IMR-90 (cell line): Measurements from ENCODE around the gene KPTN. TPM values are rescaled to one million over a fixed set of nuclear protein-coding genes. Genes with fewer than 3 reads are reported as not detected.

Experiments used
- ATAC-seq: fragments of 200-7000 bp; cut with Tn5 transposase; 2 replicates; pipeline ENCODE4 v1.9.1; 2020; ENCODE audit warnings: low read depth, mild to moderate bottlenecking, moderate library complexity
- BruUV-seq: library from RNA; stranded (reverse); fragments of 400-500 nt; replicated peaks from 2 replicates; lab custom pipeline; 2021; lab: Mats Ljungman, UMichigan
- CTCF ChIA-PET: fragments of 300-600 bp; formaldehyde crosslinking; extraction: SDS; loops from one replicate; lab custom pipeline; 2021; ENCODE audit warnings: antibody characterized with exemption; lab: Yijun Ruan, JAX
- POLR2A ChIA-PET: fragments of 300-600 bp; sonication (Branson Sonifier 250); formaldehyde crosslinking; loops from one replicate; lab custom pipeline; 2022; ENCODE audit warnings: antibody characterized with exemption; ENCODE audit not compliant: unreplicated experiment; lab: Charles Lee
- DNase-seq: peaks from one replicate; pipeline ENCODE4 v3.0.0; 2013
- H2AFZ ChIP-seq: replicated peaks from 2 replicates; pipeline ENCODE3; 2013; ENCODE audit warnings: low read length, mild to moderate bottlenecking; ENCODE audit not compliant: poor library complexity
- H2AK5ac ChIP-seq: 2 replicates; pipeline ENCODE4 v1.6.1; 2013; ENCODE audit warnings: low read depth, low read length, inconsistent platforms
- H2AK9ac ChIP-seq: replicated peaks from 2 replicates; pipeline ENCODE3; 2013; ENCODE audit warnings: mild to moderate bottlenecking, low read depth, low read length, moderate library complexity; ENCODE audit not compliant: poor library complexity
- H2BK120ac ChIP-seq: 2 replicates; pipeline ENCODE4 v1.6.1; 2013; ENCODE audit warnings: low read depth, low read length, inconsistent platforms
- H2BK15ac ChIP-seq: 3 replicates; pipeline ENCODE4 v1.6.1; 2013; ENCODE audit warnings: low read depth, low read length, inconsistent platforms
- H2BK20ac ChIP-seq: 2 replicates; pipeline ENCODE4 v1.6.1; 2013; ENCODE audit warnings: low read depth, mild to moderate bottlenecking, inconsistent platforms, low read length, moderate library complexity
- H2BK5ac ChIP-seq: 2 replicates; pipeline ENCODE4 v1.6.1; 2013; ENCODE audit warnings: mild to moderate bottlenecking, low read depth, low read length, inconsistent platforms; ENCODE audit not compliant: poor library complexity, severe bottlenecking
- H3K14ac ChIP-seq: replicated peaks from 2 replicates; pipeline ENCODE4 v1.6.1; 2013; ENCODE audit warnings: low read depth, low read length, inconsistent platforms
- H3K18ac ChIP-seq: 2 replicates; pipeline ENCODE4 v1.6.1; 2013; ENCODE audit warnings: low read depth, low read length, control low read depth
- H3K23ac ChIP-seq: 2 replicates; pipeline ENCODE4 v1.6.1; 2013; ENCODE audit warnings: low read depth, low read length, inconsistent platforms
- H3K27ac ChIP-seq: 2 replicates; pipeline ENCODE4 v1.5.1; 2013; ENCODE audit warnings: mild to moderate bottlenecking, control low read depth, low read length; ENCODE audit not compliant: insufficient read depth
- H3K27me3 ChIP-seq: 2 replicates; pipeline ENCODE4 v1.6.1; 2013; ENCODE audit warnings: low read length; ENCODE audit not compliant: control insufficient read depth, insufficient read depth
- H3K36me3 ChIP-seq: 2 replicates; pipeline ENCODE4 v1.6.1; 2013; ENCODE audit warnings: low read length, mixed read lengths; ENCODE audit not compliant: control insufficient read depth, insufficient read depth
- H3K4ac ChIP-seq: 2 replicates; pipeline ENCODE4 v1.6.1; 2013; ENCODE audit warnings: low read depth, low read length, inconsistent platforms
- H3K4me1 ChIP-seq: 2 replicates; pipeline ENCODE4 v1.6.1; 2013; ENCODE audit warnings: low read length, mixed read lengths; ENCODE audit not compliant: control insufficient read depth, insufficient read depth
- H3K4me2 ChIP-seq: 2 replicates; pipeline ENCODE4 v1.6.1; 2013; ENCODE audit warnings: low read depth, mild to moderate bottlenecking, control low read depth, low read length, moderate library complexity
- H3K4me3 ChIP-seq: 2 replicates; pipeline ENCODE4 v1.5.1; 2013; ENCODE audit warnings: low read depth, mild to moderate bottlenecking, control low read depth, low read length, moderate library complexity; ENCODE audit not compliant: insufficient read depth
- H3K56ac ChIP-seq: 2 replicates; pipeline ENCODE4 v1.6.1; 2013; ENCODE audit warnings: low read length, inconsistent platforms; ENCODE audit not compliant: insufficient read depth; ENCODE audit errors: extremely low read depth
- H3K79me1 ChIP-seq, 2 experiments: 2 replicates each; pipeline ENCODE4 v1.6.1; 2013; ENCODE audit warnings: low read length in 2 of 2, inconsistent platforms in 1 of 2, low read depth in 1 of 2
- H3K9ac ChIP-seq: 2 replicates; pipeline ENCODE4 v1.6.1; 2013; ENCODE audit warnings: low read depth, low read length, control low read depth
- H3K9me1 ChIP-seq: 2 replicates; pipeline ENCODE4 v1.6.1; 2013; ENCODE audit warnings: low read length, inconsistent platforms; ENCODE audit not compliant: insufficient read depth
- H3K9me3 ChIP-seq: 2 replicates; pipeline ENCODE4 v1.6.1; 2013; ENCODE audit warnings: low read length; ENCODE audit not compliant: control insufficient read depth, insufficient read depth
- H4K20me1 ChIP-seq: 2 replicates; pipeline ENCODE4 v1.6.1; 2013; ENCODE audit warnings: low read length, inconsistent platforms; ENCODE audit not compliant: insufficient read depth
- H4K5ac ChIP-seq: 2 replicates; pipeline ENCODE4 v1.6.1; 2013; ENCODE audit warnings: mild to moderate bottlenecking, low read depth, low read length, control low read depth
- H4K8ac ChIP-seq, 2 experiments: 2 replicates each; pipeline ENCODE4 v1.6.1; 2013; ENCODE audit warnings: low read depth in 2 of 2, low read length in 2 of 2, control low read depth in 1 of 2, inconsistent platforms in 1 of 2
- H4K91ac ChIP-seq: 2 replicates; pipeline ENCODE4 v1.6.1; 2013; ENCODE audit warnings: low read depth, low read length, inconsistent platforms; ENCODE audit not compliant: insufficient read depth
- BHLHE40 ChIP-seq: fragments of 150-350 bp; IDR thresholded peaks from 2 replicates; pipeline ENCODE4 v1.6.1; 2016; ENCODE audit warnings: mild to moderate bottlenecking, low read depth, low read length
- CEBPB ChIP-seq: IDR thresholded peaks from 2 replicates; pipeline ENCODE4 v1.6.1; 2012; ENCODE audit warnings: low read depth, low read length, improper control_type of control experiment
- CHD1 ChIP-seq: IDR thresholded peaks from 2 replicates; pipeline ENCODE4 v1.6.1; 2012; ENCODE audit warnings: low read depth, low read length, improper control_type of control experiment
- CTCF ChIP-seq: conservative IDR thresholded peaks from 2 replicates; pipeline ENCODE4 v1.5.1; 2012; ENCODE audit warnings: mild to moderate bottlenecking, low read depth, low read length, improper control_type of control experiment
- ELK1 ChIP-seq: fragments of 150-350 bp; IDR thresholded peaks from 2 replicates; pipeline ENCODE4 v1.6.1; 2016; ENCODE audit warnings: low read depth, mild to moderate bottlenecking, low read length, moderate library complexity, borderline replicate concordance
- FOS ChIP-seq: fragments of 150-350 bp; IDR thresholded peaks from 2 replicates; pipeline ENCODE4 v1.6.1; 2016; ENCODE audit warnings: low read depth, low read length
- MAFK ChIP-seq: IDR thresholded peaks from 2 replicates; pipeline ENCODE4 v1.6.1; 2012; ENCODE audit warnings: low read depth, low read length, improper control_type of control experiment
- MAZ ChIP-seq: IDR thresholded peaks from 2 replicates; pipeline ENCODE4 v1.6.1; 2012; ENCODE audit warnings: low read depth, mild to moderate bottlenecking, low read length, improper control_type of control experiment, moderate library complexity, borderline replicate concordance
- MXI1 ChIP-seq: IDR thresholded peaks from 2 replicates; pipeline ENCODE4 v1.6.1; 2012; ENCODE audit warnings: low read depth, mild to moderate bottlenecking, low read length, moderate library complexity, borderline replicate concordance
- NFE2L2 ChIP-seq: fragments of 150-350 bp; IDR thresholded peaks from 2 replicates; pipeline ENCODE4 v1.6.1; 2016; ENCODE audit warnings: low read depth, mild to moderate bottlenecking, low read length
- POLR2A ChIP-seq: IDR thresholded peaks from 2 replicates; pipeline ENCODE4 v1.6.1; 2012; ENCODE audit warnings: mild to moderate bottlenecking, low read depth, low read length
- RAD21 ChIP-seq: IDR thresholded peaks from 2 replicates; pipeline ENCODE4 v1.6.1; 2012; ENCODE audit warnings: low read length, improper control_type of control experiment
- RCOR1 ChIP-seq: IDR thresholded peaks from 2 replicates; pipeline ENCODE4 v1.6.1; 2012; ENCODE audit warnings: mild to moderate bottlenecking, low read length, improper control_type of control experiment; ENCODE audit not compliant: insufficient replicate concordance
- RFX5 ChIP-seq: IDR thresholded peaks from 2 replicates; pipeline ENCODE4 v1.8.0; 2012; ENCODE audit warnings: low read depth, mild to moderate bottlenecking, low read length, moderate library complexity
- SMC3 ChIP-seq: fragments of 150-350 bp; IDR thresholded peaks from 2 replicates; pipeline ENCODE4 v1.6.1; 2016; ENCODE audit warnings: low read depth, mild to moderate bottlenecking, antibody characterized with exemption, low read length, moderate library complexity
- USF2 ChIP-seq: fragments of 150-350 bp; IDR thresholded peaks from 2 replicates; pipeline ENCODE4 v1.6.1; 2017; ENCODE audit warnings: mild to moderate bottlenecking, antibody characterized with exemption, low read length, low read depth
- WGBS, 2 experiments: methylation state at CpG; one replicate each; pipeline versions ENCODE4 v1.1.5 to v1.1.7; 2013; ENCODE audit warnings: missing lambda C conversion rate in 2 of 2; ENCODE audit not compliant: insufficient read length in 1 of 2; ENCODE audit errors: extremely low coverage in 2 of 2; 5-methylcytosine and 5-hydroxymethylcytosine counted together
- dilution Hi-C: fragments of 300-500 bp; cut with HindIII; formaldehyde crosslinking; loops from one replicate; pipeline ENCODE4 v1.14.3; 2018; ENCODE audit warnings: low sequenced_read_pairs; ENCODE audit not compliant: unreplicated experiment
- in situ Hi-C: fragments of 300-500 bp; cut with MboI; formaldehyde crosslinking; loops from 3 replicates; pipeline ENCODE4 v1.14.3; 2019; ENCODE audit warnings: low sequenced_read_pairs, inconsistent platforms, mixed read lengths
- intact Hi-C: fragments of 100-400 bp; cut with micrococcal nuclease; formaldehyde crosslinking; loops from 2 replicates; pipeline ENCODE4 v1.10.0; 2022
- polyA plus RNA-seq, 3 experiments: library from polyadenylated mRNA; depleted of rRNA; stranded (reverse); fragments of >200 nt; gene quantifications; 2 replicates each; pipeline ENCODE4 v1.2.3, GENCODE V29; 2012; ENCODE audit warnings: low replicate concordance in 1 of 3
- total RNA-seq: library from RNA; depleted of rRNA; stranded (reverse); fragments of >200 nt; gene quantifications from 2 replicates; pipeline ENCODE4 v1.2.3, GENCODE V29; 2012

Gene KPTN
- total and polyA plus RNA-seq, 2 of the 4 experiments (the other 2 are of a cell fraction) = 4.1 to 15.4 TPM

- intact Hi-C loops (no loop called here), in situ Hi-C loops (no loop called here), dilution Hi-C loops (no loop called here)
- Histone ChIP-seq H3K4me2 (no peak overlapping the region), H3K27ac (no peak overlapping the region), H3K14ac (no peak overlapping the region), H3K4me1 (no peaks in the 10 kb centered on the region), H4K20me1 (no peaks in the 10 kb centered on the region; the same call in 1 of the 2 replicates), H3K36me3 (no peaks in the 10 kb centered on the region), H4K5ac (no peak overlapping the region), H3K4me3 (no peak overlapping the region), H2BK120ac (no peak overlapping the region), H3K4ac (no peak overlapping the region), H3K56ac (no peak overlapping the region), H2AFZ (no peak overlapping the region), H4K8ac (no peak overlapping the region), H2BK15ac (no peak overlapping the region), H2AK9ac (no peak overlapping the region), H3K9me3 (no peaks in the 10 kb centered on the region), H2BK5ac (no peak overlapping the region), H3K79me1 (no peaks in the 10 kb centered on the region), H2BK20ac (no peak overlapping the region), H3K27me3 (peaks cover 37% of the 10 kb centered on the region), H4K91ac (no peak overlapping the region), H2AK5ac (no peak overlapping the region), H3K9ac (no peak overlapping the region), H3K9me1 (no peaks in the 10 kb centered on the region), H3K18ac (no peak overlapping the region), H3K23ac (no peak overlapping the region)
- ChIA-PET CTCF (interaction anchor here (2.1 kb wide), 1 partner anchor 10 kb away, joined by 12 read pairs; the partner anchor contains the start of gene KPTN), POLR2A (no interaction called here)
- BruUV-seq = no TSS peak
- ATAC-seq (no peak), DNase-seq (no peak)
- 70% methylated on average over 2 of the region's 10 CpGs; no CpG with 5 or more reads in 1 of the 2 experiments for WGBS, 2 experiments
- TF ChIP-seq ELK1 (no peak), POLR2A (no peak), RCOR1 (no peak), BHLHE40 (no peak), CHD1 (no peak), MXI1 (no peak), CEBPB (no peak), CTCF (no peak), SMC3 (no peak), USF2 (no peak), MAZ (no peak), RFX5 (no peak), MAFK (no peak), NFE2L2 (no peak), FOS (no peak), RAD21 (no peak)
Measured at GRCh38 chr19:47473336-47473735, 10.7 kb downstream of the KPTN start.
